Testis (tissue), 2 donors: ENCODE results near the gene NLRX1.

Experiments
- CTCF ChIP-seq, 3 experiments: fragments of 450-650 bp in 2 of 3; fragments of 200-600 bp in 1 of 3; sonication (generic) in 1 of 3; IDR thresholded peaks; one replicate each; pipeline ENCODE4 v1.5.1; 2016 to 2019; ENCODE audit warnings: antibody characterized with exemption in 3 of 3, mild to moderate bottlenecking in 2 of 3, moderate library complexity in 1 of 3
- POLR2A ChIP-seq: fragments of 450-650 bp; IDR thresholded peaks from one replicate; pipeline ENCODE4 v1.6.1; 2017; ENCODE audit warnings: antibody characterized with exemption, mild to moderate bottlenecking, moderate library complexity

DNA sequence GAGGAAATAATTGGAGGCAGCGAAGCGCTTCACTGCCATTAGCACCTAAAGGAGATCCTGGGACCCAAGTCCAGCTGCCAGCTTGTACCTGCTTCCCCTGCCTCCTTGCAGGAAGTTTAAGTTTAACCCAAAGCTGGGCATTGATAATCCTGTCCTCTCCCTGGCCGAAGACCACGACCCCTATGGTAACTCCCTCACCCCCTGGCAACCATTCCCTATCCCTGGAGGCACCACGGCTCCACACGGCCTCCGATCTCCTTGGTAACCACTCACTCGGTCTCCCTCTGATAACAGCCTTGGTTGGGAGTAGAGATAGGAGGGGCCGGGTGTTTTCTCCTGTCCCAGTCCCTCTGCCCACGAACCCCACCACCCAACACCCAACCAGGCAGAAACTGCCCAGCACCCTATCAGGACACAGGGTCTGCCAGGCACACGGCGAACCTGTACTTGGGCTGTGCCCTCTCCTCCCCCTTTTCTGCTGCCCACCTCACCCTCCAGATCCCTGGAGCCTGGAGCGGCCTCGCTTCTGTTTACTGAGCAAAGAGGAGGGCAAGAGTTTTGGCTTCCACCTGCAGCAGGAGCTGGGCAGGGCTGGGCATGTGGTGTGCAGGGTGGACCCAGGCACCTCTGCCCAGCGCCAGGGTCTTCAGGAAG is 17.6 kb downstream of the NLRX1 start:
- no peak for TF ChIP-seq POLR2A
- no peak for TF ChIP-seq CTCF (IDR thresholded peaks at IDR 0.05)
